Posterior vena cava (tissue), 2 donors: ENCODE results near the gene AS3MT. TPM values are rescaled to one million over a fixed set of nuclear protein-coding genes. Genes with fewer than 3 reads are reported as not detected.
"Not testable (repeated sequence)": the region's sequence is repeated elsewhere in the genome, so short reads cannot be mapped to it uniquely, and the experiment has no call there.

Experiments
- DNase-seq: peaks from one replicate; pipeline ENCODE4 v3.0.0-alpha.2; 2020; ENCODE audit warnings: low spot score
- intact Hi-C, 2 donors: fragments of 100-400 bp; cut with DNase I; formaldehyde crosslinking; loops; one replicate each; pipeline versions ENCODE4 v1.14.1 to v1.14.2; 2022 to 2023
- total RNA-seq, 2 donors: library from RNA; stranded (reverse); fragmentation: NEBNext Ultra II Directional; extraction: Animal tissue kit (Norgen Biotek cat#: 25700); gene quantifications; one replicate each; pipeline ENCODE4 v1.2.1, GENCODE V29; 2021
- donor health status: DM: yes; HTN: yes; CAD: no.
- donor health status: DM: yes; HTN: yes; CAD: no.

Gene AS3MT
- total RNA-seq, 2 donors from 2014 or later: 0.65 to 1.2 TPM

- DNase-seq: no peak
- intact Hi-C loops: no loop called here
These were observed 19.2 kb upstream of the AS3MT start for GRCh38 chr10:102850025-102850518.

GRCh38 chr10:102853237-102853636 lies 16.0 kb upstream of the AS3MT start:
- intact Hi-C loops, DNase-seq: not testable (repeated sequence)

DNA sequence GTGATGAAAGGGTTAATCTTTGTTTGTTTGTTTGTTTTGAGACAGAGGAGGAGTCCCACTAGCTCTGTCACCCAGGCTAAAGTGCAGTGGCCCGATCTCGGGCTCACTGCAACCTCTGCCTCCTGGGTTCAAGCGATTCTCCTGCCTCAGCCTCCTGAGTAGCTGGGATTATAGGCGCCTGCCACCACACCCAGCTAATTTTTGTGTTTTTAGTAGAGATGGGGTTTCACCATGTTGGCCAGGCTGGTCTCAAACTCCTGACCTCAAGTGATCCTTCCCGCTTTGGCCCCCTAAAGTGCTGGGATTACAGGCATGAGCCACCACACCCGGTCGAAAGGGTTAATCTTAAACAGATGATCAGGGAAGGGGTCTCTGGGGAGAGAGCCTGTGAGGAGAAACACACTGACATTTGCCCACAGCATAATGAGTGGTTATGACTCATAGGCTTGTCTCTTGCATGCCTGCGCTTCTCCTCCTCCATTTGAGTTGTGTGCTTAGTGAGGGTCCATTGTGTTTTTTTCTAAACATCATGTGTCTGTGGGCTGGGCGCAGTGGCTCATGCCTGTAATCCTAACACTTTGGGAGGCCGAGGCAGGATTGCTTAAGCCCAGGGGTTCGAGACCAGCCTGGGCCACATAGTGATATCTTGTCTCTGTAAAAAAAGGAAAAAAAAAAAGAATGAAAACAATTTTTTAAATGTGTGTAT lies 13.4 kb upstream of the AS3MT start:
- DNase-seq, intact Hi-C loops: not testable (repeated sequence)

GRCh38 chr10:102856758-102857424 lies 12.4 kb upstream of the AS3MT start:
- no peak for DNase-seq
- intact Hi-C loops: no loop called here

GRCh38 chr10:102859911-102860310 lies 9.4 kb upstream of the AS3MT start:
- intact Hi-C loops: no loop called here
- no peak for DNase-seq

DNA sequence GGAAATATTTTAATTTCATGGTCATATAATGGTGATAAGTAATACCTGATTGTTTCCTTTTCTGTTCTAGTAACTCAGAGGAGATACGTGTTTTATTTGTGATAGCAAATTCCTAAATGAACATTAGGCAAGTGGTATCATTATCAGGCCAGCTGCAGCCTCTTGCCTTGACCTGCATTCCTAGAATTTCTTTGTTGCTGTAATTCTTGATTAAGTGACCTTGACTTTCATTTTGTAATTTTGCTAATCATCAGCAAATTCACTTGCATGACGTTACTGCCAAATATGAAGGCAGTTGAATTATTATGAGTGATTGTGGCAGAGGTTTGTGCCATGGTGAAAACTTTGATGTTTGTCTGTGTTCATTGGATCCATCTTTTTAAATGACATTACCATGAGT lies 5.6 kb upstream of the AS3MT start:
- no peak for DNase-seq
- intact Hi-C loops: no loop called here

DNA sequence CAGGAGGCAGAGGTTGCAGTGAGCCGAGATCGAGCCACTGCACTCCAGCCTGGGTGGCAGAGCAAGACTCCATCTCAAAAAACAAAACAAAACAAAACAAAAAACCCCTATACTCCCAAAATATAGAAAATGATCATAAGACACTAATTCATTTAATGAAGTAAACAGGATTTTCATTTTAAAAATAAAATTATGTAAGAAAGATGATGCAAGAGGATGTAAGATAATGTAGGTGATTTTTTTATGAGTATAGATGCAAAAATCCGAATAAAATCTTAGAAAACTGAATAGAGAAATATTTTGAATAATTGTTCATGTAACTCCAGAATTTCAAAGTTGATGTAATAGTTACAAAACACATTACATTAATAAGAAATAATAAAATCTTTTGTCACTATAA lies 3.6 kb upstream of the AS3MT start:
- intact Hi-C loops: no loop called here
- DNase-seq: no peak

DNA sequence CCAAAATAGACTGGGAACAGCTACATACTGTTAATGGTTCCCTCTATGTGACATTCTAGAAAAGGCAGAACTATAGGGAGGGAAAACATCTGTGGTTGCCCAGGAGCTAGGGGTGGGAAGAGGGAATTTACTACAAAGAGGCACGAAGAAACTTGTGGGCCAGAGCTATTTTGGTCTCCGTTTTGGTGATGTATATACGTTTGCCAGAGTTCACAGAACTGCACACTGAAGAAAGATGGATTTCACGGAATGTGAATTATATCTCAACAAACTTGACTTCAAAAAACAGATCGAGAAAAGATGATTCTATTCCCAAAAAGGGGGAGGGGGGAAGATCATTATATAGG lies 386 bp upstream of the AS3MT start:
- DNase-seq: no peak
- intact Hi-C loops: no loop called here

DNA sequence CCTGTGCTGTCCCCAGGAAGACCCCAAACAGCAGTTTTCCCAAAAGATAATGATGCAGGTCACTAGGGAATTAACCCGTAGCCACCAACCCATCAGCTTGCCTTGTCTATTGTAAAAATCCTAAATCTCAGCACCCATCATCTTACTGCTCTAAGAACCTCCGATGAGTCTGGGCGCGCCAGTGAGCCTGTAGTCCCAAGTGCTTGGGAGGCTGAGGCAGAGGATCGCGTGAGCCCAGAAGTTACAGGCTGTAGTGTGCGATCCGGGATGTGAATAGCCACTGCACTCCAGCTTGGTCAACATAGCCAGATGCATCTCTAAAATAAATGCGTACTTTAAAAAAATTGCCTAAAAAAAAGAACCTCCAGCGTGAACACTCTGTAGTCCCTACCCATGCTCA lies 951 bp downstream of the AS3MT start:
- intact Hi-C loops: no loop called here
- DNase-seq: no peak

GRCh38 chr10:102872163-102872562 lies 2.9 kb downstream of the AS3MT start:
- intact Hi-C loops: no loop called here
- no peak for DNase-seq

GRCh38 chr10:102876747-102877153 lies 7.5 kb downstream of the AS3MT start:
- no peak for DNase-seq
- intact Hi-C loops: no loop called here

DNA sequence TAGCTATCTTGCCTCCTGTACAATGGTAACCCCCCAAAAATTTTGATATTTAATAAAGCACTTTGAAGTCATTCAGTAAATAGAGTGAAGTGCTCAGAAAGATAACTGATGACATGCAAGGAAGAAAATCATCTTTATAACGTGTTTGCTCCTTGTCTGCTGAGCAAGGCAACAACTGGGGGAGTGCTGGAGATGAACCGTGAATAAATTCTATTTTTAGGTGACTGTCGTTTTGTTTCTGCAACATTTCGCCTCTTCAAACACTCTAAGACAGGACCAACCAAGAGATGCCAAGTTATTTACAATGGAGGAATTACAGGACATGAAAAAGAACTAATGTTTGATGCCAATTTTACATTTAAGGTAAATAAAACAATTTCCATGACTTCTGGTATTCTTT lies 9.4 kb downstream of the AS3MT start:
- intact Hi-C loops: no loop called here
- DNase-seq: no peak

GRCh38 chr10:102880256-102880655 lies 11.0 kb downstream of the AS3MT start:
- intact Hi-C loops: no loop called here
- no peak for DNase-seq

- intact Hi-C loops: no loop called here
- no peak for DNase-seq
These were observed 18.8 kb downstream of the AS3MT start for GRCh38 chr10:102888048-102888447.

- no peak for DNase-seq
- intact Hi-C loops: no loop called here
These were observed 25.4 kb downstream of the AS3MT start for GRCh38 chr10:102894466-102895213.

GRCh38 chr10:102900006-102900405 lies 30.7 kb downstream of the AS3MT start:
- DNase-seq: no peak
- intact Hi-C loops: loop anchor here (2.0 to 5.0 kb wide), 3 partner anchors 68 to 173 kb away; no protein-coding TSS in a partner anchor

DNA sequence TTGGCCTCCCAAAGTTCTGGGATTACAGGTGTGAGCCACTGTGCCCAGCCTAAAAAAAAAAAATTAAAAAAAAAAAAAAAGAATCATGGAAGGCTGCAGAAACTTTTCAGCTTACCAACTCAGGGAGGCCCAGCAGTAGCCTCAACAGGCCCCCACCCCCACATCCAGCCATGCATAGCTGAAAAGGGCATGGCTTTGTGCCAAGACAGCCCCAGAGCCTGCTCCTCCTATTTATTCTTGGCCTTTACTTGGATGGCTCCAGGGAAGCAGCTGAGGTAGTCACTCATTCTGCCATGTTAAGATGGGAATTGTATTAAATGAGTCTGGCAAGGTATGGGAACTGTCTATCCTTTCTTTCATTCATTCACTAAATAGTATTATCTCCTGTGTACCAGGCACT lies 35.1 kb downstream of the AS3MT start:
- intact Hi-C loops: loop anchor here (5.0 kb wide), 2 partner anchors 72 to 177 kb away; no protein-coding TSS in a partner anchor
- no peak for DNase-seq

DNA sequence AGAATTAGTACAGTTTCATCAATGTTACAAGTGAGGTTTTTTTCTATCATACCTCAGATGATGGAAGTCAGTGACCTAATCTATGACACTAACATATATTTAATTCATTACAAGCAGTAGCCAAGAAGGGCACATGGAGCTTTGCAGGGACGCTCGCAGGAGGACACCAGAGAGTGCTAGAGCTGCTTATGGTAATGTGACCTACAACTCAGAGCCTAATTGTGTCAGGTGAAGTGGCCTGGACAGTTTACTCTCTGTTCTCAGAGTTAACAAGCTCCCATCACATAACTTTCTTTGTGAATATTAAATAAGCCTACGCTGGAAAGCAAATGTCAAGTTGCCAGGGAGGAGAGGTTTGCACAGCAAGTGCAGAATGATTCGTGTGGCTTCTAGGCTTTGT lies 37.2 kb downstream of the AS3MT start:
- no peak for DNase-seq
- intact Hi-C loops: no loop called here

DNA sequence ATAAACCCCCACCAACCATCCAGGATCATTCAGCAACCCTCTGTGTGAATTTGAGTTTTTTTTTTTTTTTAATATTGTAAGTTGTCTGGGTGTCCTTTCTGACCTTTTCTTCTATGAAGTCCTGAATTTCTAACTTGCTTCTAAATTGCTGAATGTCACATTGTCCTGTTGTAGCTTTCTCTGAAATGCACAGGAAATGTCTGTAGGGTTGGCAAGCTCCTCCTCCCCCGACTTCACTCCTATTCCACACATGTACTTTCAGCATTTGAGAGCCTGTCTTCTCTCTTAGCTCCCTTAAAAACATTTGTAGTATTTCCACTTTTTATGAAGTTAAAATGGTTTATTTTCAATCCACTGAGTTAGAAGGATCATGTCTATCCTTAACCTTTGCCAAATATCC lies 45.5 kb downstream of the AS3MT start:
- DNase-seq: no peak
- intact Hi-C loops: loop anchor here (5.0 to 10.0 kb wide), 3 partner anchors 158 to 338 kb away; partner anchors contain the start of gene RPEL1 (in 1 of the 2)

- no peak for DNase-seq
- intact Hi-C loops: loop anchor here (2.0 to 10.0 kb wide), 4 partner anchors 153 to 336 kb away; partner anchors contain the start of gene RPEL1 (in 1 of the 2)
These were observed 46.9 kb downstream of the AS3MT start for GRCh38 chr10:102916173-102916572.
